Kidney epithelial cell (primary cell): ENCODE data around the gene PDZK1IP1. TPM values are rescaled to one million over a fixed set of nuclear protein-coding genes. Genes with fewer than 3 reads are reported as not detected.

Source experiments
- DNase-seq: peaks from one replicate; pipeline ENCODE4 v3.0.0-alpha.2; 2010; ENCODE audit warnings: low read depth
- H3K27me3 ChIP-seq: 2 replicates; pipeline ENCODE4 v1.6.0; 2011; ENCODE audit warnings: low read length; ENCODE audit not compliant: control insufficient read depth, insufficient read depth
- H3K36me3 ChIP-seq: 2 replicates; pipeline ENCODE4 v1.5.1; 2011; ENCODE audit warnings: low read length; ENCODE audit not compliant: control insufficient read depth, insufficient read depth
- H3K4me3 ChIP-seq: 2 replicates; pipeline ENCODE4 v1.5.1; 2011; ENCODE audit warnings: low read depth, mild to moderate bottlenecking, control low read depth, low read length
- CTCF ChIP-seq: IDR thresholded peaks from 2 replicates; pipeline ENCODE4 v1.5.1; 2011; ENCODE audit warnings: mild to moderate bottlenecking, moderate library complexity, low read length, control low read depth, inconsistent platforms; ENCODE audit not compliant: insufficient read depth, poor library complexity, severe bottlenecking
- total RNA-seq: library from RNA; depleted of rRNA; stranded (reverse); fragments of >200 nt; gene quantifications from 2 replicates; pipeline ENCODE4 v1.2.3, GENCODE V29; 2015

The PDZK1IP1 gene
- total RNA-seq, 1 donor from 2014 or later = 28.1 TPM

GRCh38 chr1:47178020-47178419 lies 11.8 kb downstream of the PDZK1IP1 start:
- no peak overlapping the region for H3K4me3 ChIP-seq
- TF ChIP-seq CTCF = no peak
- no peaks in the 10 kb centered on the region for H3K36me3 ChIP-seq
- DNase-seq = no peak
- H3K27me3 ChIP-seq = no peaks in the 10 kb centered on the region

DNA sequence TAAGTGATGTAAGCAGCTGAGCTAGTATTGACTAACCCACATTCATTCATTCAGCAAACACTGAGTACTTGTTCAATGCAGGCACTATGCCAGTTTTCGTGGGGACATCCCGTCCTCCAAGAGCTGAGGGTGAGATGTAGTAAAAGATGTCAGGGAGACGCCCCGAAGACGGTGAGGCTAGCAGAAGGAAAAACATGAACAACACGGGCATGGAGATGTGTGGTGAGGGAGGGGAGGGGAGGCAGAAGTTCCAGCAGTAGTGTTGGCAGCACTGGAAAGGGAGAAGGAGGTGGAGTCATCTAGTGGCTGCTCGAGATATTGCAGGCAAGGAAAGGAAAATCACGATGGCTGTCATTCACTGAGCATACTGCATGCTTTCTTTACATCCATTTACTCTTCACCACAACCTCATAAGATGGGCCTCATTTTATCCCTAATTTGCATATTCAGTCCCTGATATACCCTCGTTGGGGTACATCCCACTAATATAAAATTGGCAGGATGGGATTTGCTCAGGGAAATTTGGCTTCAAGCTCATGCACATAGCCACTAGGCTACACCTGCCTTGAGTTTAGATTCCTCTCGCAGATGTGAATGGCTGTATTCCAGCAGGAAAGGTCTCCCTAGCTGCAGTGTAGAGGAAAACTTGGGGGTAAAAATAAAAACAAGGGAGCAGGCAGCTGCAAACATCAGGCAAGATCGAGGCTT lies 14.5 kb downstream of the PDZK1IP1 start:
- Histone ChIP-seq H3K36me3 (no peaks in the 10 kb centered on the region), H3K4me3 (no peak overlapping the region), H3K27me3 (no peaks in the 10 kb centered on the region)
- no peak for DNase-seq
- peak; percentile 99 for TF ChIP-seq CTCF

- no peak for TF ChIP-seq CTCF
- Histone ChIP-seq H3K36me3 (no peaks in the 10 kb centered on the region), H3K27me3 (no peaks in the 10 kb centered on the region), H3K4me3 (no peak overlapping the region)
- DNase-seq = no peak
Observed at GRCh38 chr1:47174656-47175020, 15.2 kb downstream of the PDZK1IP1 start.

DNA sequence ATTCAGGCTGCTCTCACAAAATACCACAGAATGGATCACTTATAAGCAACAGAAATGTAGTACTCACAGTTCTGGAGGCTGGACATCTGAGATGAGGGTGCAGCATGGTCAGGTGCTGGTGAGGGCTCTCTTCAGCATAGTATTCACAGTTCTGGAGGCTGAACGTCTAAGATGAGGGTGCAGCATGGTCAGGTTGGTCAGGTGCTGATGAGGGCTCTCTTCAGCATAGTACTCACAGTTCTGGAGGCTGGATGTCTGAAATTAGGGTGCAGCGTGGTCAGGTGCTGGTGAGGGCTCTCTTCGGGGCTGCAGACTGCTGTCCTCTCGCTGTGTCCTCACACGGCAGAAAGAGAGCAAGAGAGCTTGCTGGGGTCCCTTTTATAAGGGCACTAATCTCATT lies 17.1 kb downstream of the PDZK1IP1 start:
- DNase-seq = no peak
- no peaks in the 10 kb centered on the region for H3K36me3 ChIP-seq

GRCh38 chr1:47164552-47164951 lies 25.3 kb downstream of the PDZK1IP1 start:
- DNase-seq = no peak
- Histone ChIP-seq H3K4me3 (no peak overlapping the region), H3K27me3 (no peaks in the 10 kb centered on the region), H3K36me3 (no peaks in the 10 kb centered on the region)
- TF ChIP-seq CTCF = no peak

More for the DNA sequence above, 17.1 kb downstream of the PDZK1IP1 start:
- Histone ChIP-seq H3K4me3 (no peak overlapping the region), H3K27me3 (no peaks in the 10 kb centered on the region)
- TF ChIP-seq CTCF = no peak
